Ovary (tissue), 9 donors: Measurements from ENCODE around the gene OR5P2. TPM values are rescaled to one million over a fixed set of nuclear protein-coding genes. Genes with fewer than 3 reads are reported as not detected.
"Not testable (repeated sequence)": the region's sequence is repeated elsewhere in the genome, so short reads cannot be mapped to it uniquely, and the experiment has no call there.

Experiments
- DNase-seq, 5 donors: peaks; one replicate each; pipeline ENCODE4 v3.0.0-alpha.2; 2019 to 2020
- H3K27ac ChIP-seq, 2 donors: fragments of 200-600 bp; one replicate each; pipeline versions ENCODE4 v1.5.1 to v1.8.0; 2019 to 2022
- H3K27me3 ChIP-seq: fragments of 200-600 bp; one replicate; pipeline ENCODE4 v1.8.0; 2022
- H3K36me3 ChIP-seq: fragments of 200-600 bp; sonication (generic); one replicate; pipeline ENCODE4 v1.5.1; 2019
- H3K4me1 ChIP-seq: one replicate; pipeline ENCODE4 v1.8.1; 2013; ENCODE audit warnings: mild to moderate bottlenecking, moderate library complexity; ENCODE audit not compliant: insufficient read depth
- H3K4me3 ChIP-seq: fragments of 200-600 bp; sonication (generic); one replicate; pipeline ENCODE4 v1.5.1; 2017
- H3K9me3 ChIP-seq, 2 donors: fragments of 200-600 bp in 1 of 2; sonication (generic) in 1 of 2; one replicate each; pipeline versions ENCODE4 v1.5.1 to v1.8.1; 2013 to 2019; ENCODE audit warnings: mild to moderate bottlenecking in 1 of 2, moderate library complexity in 1 of 2
- CTCF ChIP-seq, 3 donors: fragments of 450-650 bp in 2 of 3; fragments of 200-600 bp in 1 of 3; IDR thresholded peaks; one replicate each; pipeline versions ENCODE4 v1.5.1 to v1.8.0; 2016 to 2022; ENCODE audit warnings: antibody characterized with exemption in 3 of 3, mild to moderate bottlenecking in 1 of 3
- EP300 ChIP-seq: sonication (generic); formaldehyde crosslinking; IDR thresholded peaks from one replicate; pipeline ENCODE4 v1.6.1; 2017; ENCODE audit warnings: antibody characterized with exemption
- POLR2A ChIP-seq: fragments of 450-650 bp; IDR thresholded peaks from one replicate; pipeline ENCODE4 v1.6.1; 2017; ENCODE audit warnings: antibody characterized with exemption, mild to moderate bottlenecking, moderate library complexity
- WGBS, 3 donors: extraction: QIAGEN DNeasy Blood & Tissue Kit in 1 of 3; methylation state at CpG; one replicate each; pipeline versions ENCODE4 v1.1.5 to v1.1.7; 2013 to 2017; 5-methylcytosine and 5-hydroxymethylcytosine counted together
- intact Hi-C, 4 donors: fragments of 100-400 bp; cut with DNase I; formaldehyde crosslinking; loops; one replicate each; pipeline versions ENCODE4 v1.11.0 to v1.15.1; 2022 to 2023
- polyA plus RNA-seq, 2 donors: library from polyadenylated mRNA; stranded (reverse); fragments of 200-250 nt in 1 of 2; fragments of 350-450 nt in 1 of 2; fragmentation: Illumina TruSeq in 1 of 2; extraction: RNeasy Lipid Tissue Mini Kit (QIAGEN cat#74804) in 1 of 2; gene quantifications; one replicate each; pipeline ENCODE4 v1.2.3, GENCODE V29; 2013 to 2014
- total RNA-seq, 7 donors: library from RNA; depleted of rRNA in 2 of 7; stranded (reverse); fragments of >200 nt in 2 of 7; fragmentation: NEBNext Ultra II Directional in 3 of 7; extraction: Animal tissue kit (Norgen Biotek cat#: 25700) in 3 of 7; gene quantifications; one replicate each; pipeline versions ENCODE4 v1.1.0 to v1.2.4, GENCODE V29; 2016 to 2023
- donor health status: DM: no; HTN: no; CAD: no; lungs with moderate emphysema.
- donor health status: DM: no; HTN: no; CAD: no.
- donor health status: Bipolar disorder and iron deficiency.
- donor health status: DM: yes; HTN: yes; CAD: no.
- donor health status: DM: no; HTN: no; CAD: no.
- donor health status: DM: yes; HTN: yes; CAD: no.

Gene OR5P2
- total and polyA plus RNA-seq, 9 donors: 0.22 to 1.6 TPM; not detected in 7

- Histone ChIP-seq H3K36me3 (no peaks in the 10 kb centered on the region), H3K9me3 (no peaks in the 10 kb centered on the region), H3K4me3 (no peak overlapping the region), H3K27me3 (no peaks in the 10 kb centered on the region), H3K27ac (no peak overlapping the region), H3K4me1 (no peaks in the 10 kb centered on the region)
- intact Hi-C loops: no loop called here
- WGBS, 3 donors: 20 to 35% (median 30%) methylated on average over 1 of the region's 1 CpG
- no peak for DNase-seq
- TF ChIP-seq CTCF (IDR thresholded peaks at IDR 0.05) (no peak), POLR2A (no peak), EP300 (no peak)
Observed at GRCh38 chr11:7793233-7793632, 3.5 kb downstream of the OR5P2 start.

GRCh38 chr11:7787239-7787638 lies 9.5 kb downstream of the OR5P2 start:
- H3K27ac ChIP-seq: no peak overlapping the region
- 79 to 87% (median 85%) methylated on average over 6 of the region's 6 CpGs for WGBS, 3 donors
- intact Hi-C loops: no loop called here

GRCh38 chr11:7775689-7776088 lies 21.1 kb downstream of the OR5P2 start:
- 63 to 71% (median 68%) methylated on average over 3 of the region's 3 CpGs for WGBS, 3 donors
- intact Hi-C loops: no loop called here
- Histone ChIP-seq H3K36me3 (no peaks in the 10 kb centered on the region), H3K4me3 (no peak overlapping the region), H3K9me3 (no peaks in the 10 kb centered on the region), H3K27me3 (no peaks in the 10 kb centered on the region), H3K27ac (no peak overlapping the region), H3K4me1 (no peaks in the 10 kb centered on the region)
- no peak for DNase-seq
- TF ChIP-seq POLR2A (no peak), EP300 (no peak), CTCF (IDR thresholded peaks at IDR 0.05) (no peak)

More at GRCh38 chr11:7787239-7787638, 9.5 kb downstream of the OR5P2 start:
- DNase-seq: no peak
- Histone ChIP-seq H3K4me3 (no peak overlapping the region), H3K4me1 (no peaks in the 10 kb centered on the region), H3K27me3 (no peaks in the 10 kb centered on the region), H3K9me3 (no peaks in the 10 kb centered on the region), H3K36me3 (no peaks in the 10 kb centered on the region)
- TF ChIP-seq EP300 (no peak), CTCF (IDR thresholded peaks at IDR 0.05) (no peak)

GRCh38 chr11:7764301-7764700 lies 32.4 kb downstream of the OR5P2 start:
- H3K9me3 ChIP-seq, DNase-seq, H3K4me1 ChIP-seq, intact Hi-C loops, H3K27ac ChIP-seq, H3K4me3 ChIP-seq, H3K36me3 ChIP-seq, H3K27me3 ChIP-seq: not testable (repeated sequence)
- WGBS, 3 donors: 82 to 90% (median 84%) methylated on average over 10 of the region's 10 CpGs

- Histone ChIP-seq H3K9me3 (no peaks in the 10 kb centered on the region), H3K27ac (no peak overlapping the region), H3K4me3 (no peak overlapping the region), H3K36me3 (no peaks in the 10 kb centered on the region), H3K27me3 (no peaks in the 10 kb centered on the region), H3K4me1 (no peaks in the 10 kb centered on the region)
- WGBS, 3 donors: 69 to 85% (median 69%) methylated on average over 2 of the region's 2 CpGs
- TF ChIP-seq POLR2A: no peak
- no peak for TF ChIP-seq CTCF (IDR thresholded peaks at IDR 0.05)
- TF ChIP-seq EP300: no peak
- no peak for DNase-seq
- intact Hi-C loops: no loop called here
Observed at GRCh38 chr11:7759010-7759409, 37.7 kb downstream of the OR5P2 start.
